RWPE1 (cell line): ENCODE measurements around the gene SMAD1.

ENCODE experiments used
- CTCF ChIA-PET: fragments of 350-600 bp; sonication (Branson Sonifier 250); formaldehyde crosslinking; extraction: SDS; loops from one replicate; lab custom pipeline; 2021; lab: Yijun Ruan, JAX
- POLR2A ChIA-PET: fragments of 400-600 bp; formaldehyde crosslinking; extraction: SDS; loops from one replicate; lab custom pipeline; 2020; ENCODE audit warnings: antibody characterized with exemption; ENCODE audit not compliant: low non-redundant PET; lab: Yijun Ruan, JAX
- DNase-seq: peaks from one replicate; pipeline ENCODE4 v3.0.0; 2012; ENCODE audit warnings: low spot score
- H3K27ac ChIP-seq: fragments of 450-650 bp; 2 replicates; pipeline ENCODE4 v1.5.1; 2017
- CTCF ChIP-seq: fragments of 450-650 bp; conservative IDR thresholded peaks from 2 replicates; pipeline ENCODE4 v1.5.1; 2017; ENCODE audit warnings: low read depth, mild to moderate bottlenecking

The SMAD1 gene

GRCh38 chr4:145438298-145438697 lies 43.4 kb upstream of the SMAD1 start:
- H3K27ac ChIP-seq = no peak overlapping the region
- ChIA-PET CTCF (no interaction called here), POLR2A (no interaction called here)
- no peak for TF ChIP-seq CTCF
- DNase-seq = no peak

- CTCF ChIA-PET = no interaction called here
- no peak for DNase-seq
- TF ChIP-seq CTCF = no peak
- no peak overlapping the region for H3K27ac ChIP-seq
- POLR2A ChIA-PET = no interaction called here
Observed at GRCh38 chr4:145440292-145441007, 41.2 kb upstream of the SMAD1 start.

GRCh38 chr4:145446184-145446583 lies 35.5 kb upstream of the SMAD1 start:
- no peak for TF ChIP-seq CTCF
- ChIA-PET CTCF (no interaction called here), POLR2A (no interaction called here)
- H3K27ac ChIP-seq = no peak overlapping the region
- no peak for DNase-seq

- POLR2A ChIA-PET = no interaction called here
- H3K27ac ChIP-seq = no peak overlapping the region
- CTCF ChIA-PET = interaction anchor here (0.7 kb wide), 1 partner anchor 186 kb away, joined by 3 read pairs; no protein-coding TSS in a partner anchor
- no peak for DNase-seq
- TF ChIP-seq CTCF = no peak
Observed at GRCh38 chr4:145451895-145452294, 29.8 kb upstream of the SMAD1 start.

GRCh38 chr4:145452447-145453162 lies 29.0 kb upstream of the SMAD1 start:
- POLR2A ChIA-PET = no interaction called here
- no peak overlapping the region for H3K27ac ChIP-seq
- CTCF ChIA-PET = interaction anchor here (0.5 kb wide), 1 partner anchor 164 kb away, joined by 4 read pairs; no protein-coding TSS in a partner anchor
- DNase-seq = no peak
- TF ChIP-seq CTCF = no peak

- CTCF ChIA-PET = no interaction called here
Observed at GRCh38 chr4:145453163-145453520, 28.5 kb upstream of the SMAD1 start.

More at GRCh38 chr4:145453163-145453520, 28.5 kb upstream of the SMAD1 start:
- no peak for DNase-seq
- no peak for TF ChIP-seq CTCF
- POLR2A ChIA-PET = no interaction called here
- H3K27ac ChIP-seq = no peak overlapping the region
